Measurements from ENCODE around the gene FTSJ3. TPM values are rescaled to one million over a fixed set of nuclear protein-coding genes. Genes with fewer than 3 reads are reported as not detected.

Gene FTSJ3
- total and polyA plus RNA-seq, 10 of the 15 experiments (the other 5 are each of a cell fraction or from before 2014, with no cell fraction given), result 17.2 to 79.2 (median 50.4) TPM

GRCh38 chr17:63819131-63819530 lies 8.3 kb downstream of the FTSJ3 start (continued):
- TF ChIP-seq, protein P1, sequence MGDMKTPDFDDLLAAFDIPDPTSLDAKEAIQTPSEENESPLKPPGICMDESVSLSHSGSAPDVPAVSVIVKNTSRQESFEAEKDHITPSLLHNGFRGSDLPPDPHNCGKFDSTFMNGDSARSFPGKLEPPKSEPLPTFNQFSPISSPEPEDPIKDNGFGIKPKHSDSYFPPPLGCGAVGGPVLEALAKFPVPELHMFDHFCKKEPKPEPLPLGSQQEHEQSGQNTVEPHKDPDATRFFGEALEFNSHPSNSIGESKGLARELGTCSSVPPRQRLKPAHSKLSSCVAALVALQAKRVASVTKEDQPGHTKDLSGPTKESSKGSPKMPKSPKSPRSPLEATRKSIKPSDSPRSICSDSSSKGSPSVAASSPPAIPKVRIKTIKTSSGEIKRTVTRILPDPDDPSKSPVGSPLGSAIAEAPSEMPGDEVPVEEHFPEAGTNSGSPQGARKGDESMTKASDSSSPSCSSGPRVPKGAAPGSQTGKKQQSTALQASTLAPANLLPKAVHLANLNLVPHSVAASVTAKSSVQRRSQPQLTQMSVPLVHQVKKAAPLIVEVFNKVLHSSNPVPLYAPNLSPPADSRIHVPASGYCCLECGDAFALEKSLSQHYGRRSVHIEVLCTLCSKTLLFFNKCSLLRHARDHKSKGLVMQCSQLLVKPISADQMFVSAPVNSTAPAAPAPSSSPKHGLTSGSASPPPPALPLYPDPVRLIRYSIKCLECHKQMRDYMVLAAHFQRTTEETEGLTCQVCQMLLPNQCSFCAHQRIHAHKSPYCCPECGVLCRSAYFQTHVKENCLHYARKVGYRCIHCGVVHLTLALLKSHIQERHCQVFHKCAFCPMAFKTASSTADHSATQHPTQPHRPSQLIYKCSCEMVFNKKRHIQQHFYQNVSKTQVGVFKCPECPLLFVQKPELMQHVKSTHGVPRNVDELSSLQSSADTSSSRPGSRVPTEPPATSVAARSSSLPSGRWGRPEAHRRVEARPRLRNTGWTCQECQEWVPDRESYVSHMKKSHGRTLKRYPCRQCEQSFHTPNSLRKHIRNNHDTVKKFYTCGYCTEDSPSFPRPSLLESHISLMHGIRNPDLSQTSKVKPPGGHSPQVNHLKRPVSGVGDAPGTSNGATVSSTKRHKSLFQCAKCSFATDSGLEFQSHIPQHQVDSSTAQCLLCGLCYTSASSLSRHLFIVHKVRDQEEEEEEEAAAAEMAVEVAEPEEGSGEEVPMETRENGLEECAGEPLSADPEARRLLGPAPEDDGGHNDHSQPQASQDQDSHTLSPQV (IDR thresholded peaks at IDR 0.05), result no peak
- TF ChIP-seq, protein P2, sequence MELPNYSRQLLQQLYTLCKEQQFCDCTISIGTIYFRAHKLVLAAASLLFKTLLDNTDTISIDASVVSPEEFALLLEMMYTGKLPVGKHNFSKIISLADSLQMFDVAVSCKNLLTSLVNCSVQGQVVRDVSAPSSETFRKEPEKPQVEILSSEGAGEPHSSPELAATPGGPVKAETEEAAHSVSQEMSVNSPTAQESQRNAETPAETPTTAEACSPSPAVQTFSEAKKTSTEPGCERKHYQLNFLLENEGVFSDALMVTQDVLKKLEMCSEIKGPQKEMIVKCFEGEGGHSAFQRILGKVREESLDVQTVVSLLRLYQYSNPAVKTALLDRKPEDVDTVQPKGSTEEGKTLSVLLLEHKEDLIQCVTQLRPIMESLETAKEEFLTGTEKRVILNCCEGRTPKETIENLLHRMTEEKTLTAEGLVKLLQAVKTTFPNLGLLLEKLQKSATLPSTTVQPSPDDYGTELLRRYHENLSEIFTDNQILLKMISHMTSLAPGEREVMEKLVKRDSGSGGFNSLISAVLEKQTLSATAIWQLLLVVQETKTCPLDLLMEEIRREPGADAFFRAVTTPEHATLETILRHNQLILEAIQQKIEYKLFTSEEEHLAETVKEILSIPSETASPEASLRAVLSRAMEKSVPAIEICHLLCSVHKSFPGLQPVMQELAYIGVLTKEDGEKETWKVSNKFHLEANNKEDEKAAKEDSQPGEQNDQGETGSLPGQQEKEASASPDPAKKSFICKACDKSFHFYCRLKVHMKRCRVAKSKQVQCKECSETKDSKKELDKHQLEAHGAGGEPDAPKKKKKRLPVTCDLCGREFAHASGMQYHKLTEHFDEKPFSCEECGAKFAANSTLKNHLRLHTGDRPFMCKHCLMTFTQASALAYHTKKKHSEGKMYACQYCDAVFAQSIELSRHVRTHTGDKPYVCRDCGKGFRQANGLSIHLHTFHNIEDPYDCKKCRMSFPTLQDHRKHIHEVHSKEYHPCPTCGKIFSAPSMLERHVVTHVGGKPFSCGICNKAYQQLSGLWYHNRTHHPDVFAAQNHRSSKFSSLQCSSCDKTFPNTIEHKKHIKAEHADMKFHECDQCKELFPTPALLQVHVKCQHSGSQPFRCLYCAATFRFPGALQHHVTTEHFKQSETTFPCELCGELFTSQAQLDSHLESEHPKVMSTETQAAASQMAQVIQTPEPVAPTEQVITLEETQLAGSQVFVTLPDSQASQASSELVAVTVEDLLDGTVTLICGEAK (IDR thresholded peaks at IDR 0.05; ENCODE audit: borderline replicate concordance), result no peak
- no peak for TF ChIP-seq IRF5 (IDR thresholded peaks at IDR 0.05; ENCODE audit: borderline replicate concordance)
- TF ChIP-seq SIX5 (IDR thresholded peaks at IDR 0.05; ENCODE audit: low read depth, low read length, severe bottlenecking), result no peak
- no peak for TF ChIP-seq SMAD5 (IDR thresholded peaks at IDR 0.05; ENCODE audit: low read depth)
- TF ChIP-seq FOS (IDR thresholded peaks at IDR 0.05; ENCODE audit: borderline replicate concordance, extremely low read depth, insufficient read length), result no peak
